HepG2 (cell line): Measurements from ENCODE around the gene PNPLA2. TPM values are rescaled to one million over a fixed set of nuclear protein-coding genes. Genes with fewer than 3 reads are reported as not detected.

Source experiments
- BCL6 ChIP-seq: IDR thresholded peaks from 2 replicates; pipeline ENCODE4 v1.6.1; 2016; ENCODE audit warnings: missing genetic modification reagents, missing compliant biosample characterization
- FOXJ3 ChIP-seq: sonication (generic); formaldehyde crosslinking; IDR thresholded peaks from 2 replicates; pipeline ENCODE4 v1.4.0; 2020; ENCODE audit warnings: missing genetic modification reagents, mild to moderate bottlenecking, borderline replicate concordance
- FOXM1 ChIP-seq: sonication (generic); formaldehyde crosslinking; IDR thresholded peaks from 2 replicates; pipeline ENCODE4 v1.5.0; 2020; ENCODE audit warnings: missing genetic modification reagents
- GABPB1 ChIP-seq: IDR thresholded peaks from 2 replicates; pipeline ENCODE4 v1.6.1; 2016; ENCODE audit warnings: mild to moderate bottlenecking, missing genetic modification reagents, moderate library complexity, missing compliant biosample characterization
- GATAD2A ChIP-seq: IDR thresholded peaks from 2 replicates; pipeline ENCODE4 v1.6.1; 2016
- GPN1 ChIP-seq: sonication (generic); formaldehyde crosslinking; IDR thresholded peaks from 2 replicates; pipeline ENCODE4 v1.5.1; 2020; ENCODE audit warnings: missing genetic modification reagents, borderline replicate concordance
- HDAC1 ChIP-seq: sonication (generic); formaldehyde crosslinking; IDR thresholded peaks from 2 replicates; pipeline ENCODE4 v1.5.1; 2020; ENCODE audit warnings: mild to moderate bottlenecking, missing genetic modification reagents
- HDAC2 ChIP-seq: sonication (generic); formaldehyde crosslinking; IDR thresholded peaks from 2 replicates; pipeline ENCODE4 v1.4.0; 2020; ENCODE audit warnings: missing genetic modification reagents
- NR3C1 ChIP-seq: sonication (generic); formaldehyde crosslinking; IDR thresholded peaks from 2 replicates; pipeline ENCODE4 v1.4.0; 2020; ENCODE audit warnings: missing genetic modification reagents
- POLR2G ChIP-seq: fragments of 200-400 bp; formaldehyde crosslinking; IDR thresholded peaks from 2 replicates; pipeline ENCODE4 v1.6.1; 2018; ENCODE audit warnings: mild to moderate bottlenecking, low read depth, low read length, moderate library complexity
- SETDB1 ChIP-seq: sonication (generic); formaldehyde crosslinking; IDR thresholded peaks from 2 replicates; pipeline ENCODE4 v1.5.1; 2020; ENCODE audit warnings: missing genetic modification reagents, mild to moderate bottlenecking, borderline replicate concordance
- STAG1 ChIP-seq: sonication (generic); formaldehyde crosslinking; IDR thresholded peaks from 2 replicates; pipeline ENCODE4 v1.4.0; 2020; ENCODE audit warnings: missing genetic modification reagents
- ZNF451 ChIP-seq: sonication (generic); formaldehyde crosslinking; IDR thresholded peaks from 2 replicates; pipeline ENCODE4 v1.5.0; 2020; ENCODE audit warnings: mild to moderate bottlenecking, missing genetic modification reagents
- ZNF746 ChIP-seq: sonication (generic); formaldehyde crosslinking; IDR thresholded peaks from 2 replicates; pipeline ENCODE4 v1.8.0; 2022; ENCODE audit warnings: mild to moderate bottlenecking, missing genetic modification reagents
- polyA plus RNA-seq, 8 experiments: library from polyadenylated mRNA; depleted of rRNA in 3 of 8; stranded (reverse) in 7 of 8; unstranded in 1 of 8; fragments of >200 nt; fragmentation: Illumina TruSeq in 4 of 8; extraction: Trizol in 4 of 8; gene quantifications; 2 replicates each; pipeline versions ENCODE4 v1.2.1 to v1.2.3, GENCODE V29; 2011 to 2016; ENCODE audit warnings: low read depth in 4 of 8, missing spikeins in 1 of 8, mixed read lengths in 1 of 8; ENCODE audit not compliant: insufficient read depth in 1 of 8
- total RNA-seq, 5 experiments: library from RNA; depleted of rRNA; stranded (reverse); fragments of >200 nt; fragmentation: Illumina TruSeq; extraction: Trizol; gene quantifications; 2 replicates each; pipeline ENCODE4 v1.2.3, GENCODE V29; 2016; ENCODE audit warnings: low read depth in 1 of 5
- TF ChIP-seq, protein P1 (sequence below): sonication (generic); formaldehyde crosslinking; IDR thresholded peaks from 2 replicates; pipeline ENCODE4 v1.4.0; 2020; ENCODE audit warnings: missing genetic modification reagents
- TF ChIP-seq, protein P2 (sequence below): sonication (generic); formaldehyde crosslinking; IDR thresholded peaks from 2 replicates; pipeline ENCODE4 v1.5.1; 2020; ENCODE audit warnings: mild to moderate bottlenecking, moderate library complexity, missing genetic modification reagents
- TF ChIP-seq, protein P3 (sequence below): sonication (generic); formaldehyde crosslinking; IDR thresholded peaks from 2 replicates; pipeline ENCODE4 v1.8.1; 2023; ENCODE audit warnings: mild to moderate bottlenecking, missing genetic modification reagents
- TF ChIP-seq, protein P4 (sequence below): sonication (generic); formaldehyde crosslinking; IDR thresholded peaks from 2 replicates; pipeline ENCODE4 v1.4.0; 2020; ENCODE audit warnings: mild to moderate bottlenecking, missing genetic modification reagents
- TF ChIP-seq, protein P5 (sequence below): IDR thresholded peaks from 2 replicates; pipeline ENCODE4 v1.6.1; 2012; ENCODE audit warnings: inconsistent platforms
- TF ChIP-seq, protein P6 (sequence below): sonication (generic); formaldehyde crosslinking; IDR thresholded peaks from 2 replicates; pipeline ENCODE4 v1.4.0; 2020; ENCODE audit warnings: missing genetic modification reagents

The PNPLA2 gene
- total and polyA plus RNA-seq, 2 of the 13 experiments (the other 11 are each of a cell fraction or from before 2014, with no cell fraction given), result 10.5 to 43.2 TPM

DNA sequence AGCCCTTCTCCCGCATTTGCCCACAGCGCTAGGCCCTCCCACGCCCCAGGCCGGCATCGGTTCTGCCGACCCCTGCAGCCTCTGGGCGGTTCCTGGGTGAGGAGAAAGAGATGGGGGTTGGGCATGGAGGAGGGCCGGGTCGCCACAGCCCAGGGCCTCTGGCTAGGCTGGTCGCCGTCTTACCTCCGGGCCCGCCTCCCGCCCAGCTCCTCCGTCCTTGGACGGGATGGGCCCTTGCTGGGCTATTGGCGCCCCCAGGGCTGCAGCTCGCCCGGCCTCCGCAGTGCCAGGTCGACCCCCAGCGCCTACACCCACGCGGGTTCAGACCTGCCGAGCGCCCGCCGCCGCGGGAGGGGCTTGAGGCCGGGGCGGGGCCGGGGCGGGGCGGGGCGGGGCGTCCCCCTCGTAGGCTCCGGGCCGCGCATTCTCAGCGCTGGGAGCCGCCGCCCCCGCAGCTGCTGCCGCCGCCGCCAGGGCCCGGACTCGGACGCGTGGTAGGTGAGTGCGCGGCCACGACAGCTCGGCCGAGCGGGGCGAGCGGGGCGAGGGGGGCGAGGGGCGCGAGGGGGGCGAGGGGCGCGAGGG lies 13.9 kb downstream of the PNPLA2 start, which contains the start of gene CD151 (continued):
- no peak for TF ChIP-seq GPN1 (CRISPR knock-in tag)
- TF ChIP-seq, protein P1, sequence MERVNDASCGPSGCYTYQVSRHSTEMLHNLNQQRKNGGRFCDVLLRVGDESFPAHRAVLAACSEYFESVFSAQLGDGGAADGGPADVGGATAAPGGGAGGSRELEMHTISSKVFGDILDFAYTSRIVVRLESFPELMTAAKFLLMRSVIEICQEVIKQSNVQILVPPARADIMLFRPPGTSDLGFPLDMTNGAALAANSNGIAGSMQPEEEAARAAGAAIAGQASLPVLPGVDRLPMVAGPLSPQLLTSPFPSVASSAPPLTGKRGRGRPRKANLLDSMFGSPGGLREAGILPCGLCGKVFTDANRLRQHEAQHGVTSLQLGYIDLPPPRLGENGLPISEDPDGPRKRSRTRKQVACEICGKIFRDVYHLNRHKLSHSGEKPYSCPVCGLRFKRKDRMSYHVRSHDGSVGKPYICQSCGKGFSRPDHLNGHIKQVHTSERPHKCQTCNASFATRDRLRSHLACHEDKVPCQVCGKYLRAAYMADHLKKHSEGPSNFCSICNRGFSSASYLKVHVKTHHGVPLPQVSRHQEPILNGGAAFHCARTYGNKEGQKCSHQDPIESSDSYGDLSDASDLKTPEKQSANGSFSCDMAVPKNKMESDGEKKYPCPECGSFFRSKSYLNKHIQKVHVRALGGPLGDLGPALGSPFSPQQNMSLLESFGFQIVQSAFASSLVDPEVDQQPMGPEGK (CRISPR knock-in tag), result peak; percentile 62
- peak; percentile 15; the same call in 1 of the 2 replicates for TF ChIP-seq GABPB1 (CRISPR knock-in tag)
- TF ChIP-seq ZNF746 (CRISPR knock-in tag), result peak; percentile 66; the same call in 1 of the 2 replicates
- 0 out of 2 replicates have a peak, but pooled peaks have one; percentile 42 for TF ChIP-seq ZNF451 (CRISPR knock-in tag)
- TF ChIP-seq STAG1, result no peak
- no peak for TF ChIP-seq BCL6 (CRISPR knock-in tag)
- no peak for TF ChIP-seq FOXM1
- TF ChIP-seq GATAD2A (CRISPR knock-in tag), result no peak
- TF ChIP-seq, protein P2, sequence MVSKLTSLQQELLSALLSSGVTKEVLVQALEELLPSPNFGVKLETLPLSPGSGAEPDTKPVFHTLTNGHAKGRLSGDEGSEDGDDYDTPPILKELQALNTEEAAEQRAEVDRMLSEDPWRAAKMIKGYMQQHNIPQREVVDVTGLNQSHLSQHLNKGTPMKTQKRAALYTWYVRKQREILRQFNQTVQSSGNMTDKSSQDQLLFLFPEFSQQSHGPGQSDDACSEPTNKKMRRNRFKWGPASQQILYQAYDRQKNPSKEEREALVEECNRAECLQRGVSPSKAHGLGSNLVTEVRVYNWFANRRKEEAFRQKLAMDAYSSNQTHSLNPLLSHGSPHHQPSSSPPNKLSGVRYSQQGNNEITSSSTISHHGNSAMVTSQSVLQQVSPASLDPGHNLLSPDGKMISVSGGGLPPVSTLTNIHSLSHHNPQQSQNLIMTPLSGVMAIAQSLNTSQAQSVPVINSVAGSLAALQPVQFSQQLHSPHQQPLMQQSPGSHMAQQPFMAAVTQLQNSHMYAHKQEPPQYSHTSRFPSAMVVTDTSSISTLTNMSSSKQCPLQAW (CRISPR knock-in tag), result peak; percentile 47; the same call in 1 of the 2 replicates
- TF ChIP-seq, protein P3, sequence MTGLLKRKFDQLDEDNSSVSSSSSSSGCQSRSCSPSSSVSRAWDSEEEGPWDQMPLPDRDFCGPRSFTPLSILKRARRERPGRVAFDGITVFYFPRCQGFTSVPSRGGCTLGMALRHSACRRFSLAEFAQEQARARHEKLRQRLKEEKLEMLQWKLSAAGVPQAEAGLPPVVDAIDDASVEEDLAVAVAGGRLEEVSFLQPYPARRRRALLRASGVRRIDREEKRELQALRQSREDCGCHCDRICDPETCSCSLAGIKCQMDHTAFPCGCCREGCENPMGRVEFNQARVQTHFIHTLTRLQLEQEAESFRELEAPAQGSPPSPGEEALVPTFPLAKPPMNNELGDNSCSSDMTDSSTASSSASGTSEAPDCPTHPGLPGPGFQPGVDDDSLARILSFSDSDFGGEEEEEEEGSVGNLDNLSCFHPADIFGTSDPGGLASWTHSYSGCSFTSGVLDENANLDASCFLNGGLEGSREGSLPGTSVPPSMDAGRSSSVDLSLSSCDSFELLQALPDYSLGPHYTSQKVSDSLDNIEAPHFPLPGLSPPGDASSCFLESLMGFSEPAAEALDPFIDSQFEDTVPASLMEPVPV (CRISPR knock-in tag), result 0 out of 2 replicates have a peak, but pooled peaks have one; percentile 65
- TF ChIP-seq SETDB1 (CRISPR knock-in tag), result no peak
- TF ChIP-seq HDAC2, result no peak
- TF ChIP-seq, protein P4, sequence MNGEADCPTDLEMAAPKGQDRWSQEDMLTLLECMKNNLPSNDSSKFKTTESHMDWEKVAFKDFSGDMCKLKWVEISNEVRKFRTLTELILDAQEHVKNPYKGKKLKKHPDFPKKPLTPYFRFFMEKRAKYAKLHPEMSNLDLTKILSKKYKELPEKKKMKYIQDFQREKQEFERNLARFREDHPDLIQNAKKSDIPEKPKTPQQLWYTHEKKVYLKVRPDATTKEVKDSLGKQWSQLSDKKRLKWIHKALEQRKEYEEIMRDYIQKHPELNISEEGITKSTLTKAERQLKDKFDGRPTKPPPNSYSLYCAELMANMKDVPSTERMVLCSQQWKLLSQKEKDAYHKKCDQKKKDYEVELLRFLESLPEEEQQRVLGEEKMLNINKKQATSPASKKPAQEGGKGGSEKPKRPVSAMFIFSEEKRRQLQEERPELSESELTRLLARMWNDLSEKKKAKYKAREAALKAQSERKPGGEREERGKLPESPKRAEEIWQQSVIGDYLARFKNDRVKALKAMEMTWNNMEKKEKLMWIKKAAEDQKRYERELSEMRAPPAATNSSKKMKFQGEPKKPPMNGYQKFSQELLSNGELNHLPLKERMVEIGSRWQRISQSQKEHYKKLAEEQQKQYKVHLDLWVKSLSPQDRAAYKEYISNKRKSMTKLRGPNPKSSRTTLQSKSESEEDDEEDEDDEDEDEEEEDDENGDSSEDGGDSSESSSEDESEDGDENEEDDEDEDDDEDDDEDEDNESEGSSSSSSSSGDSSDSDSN (CRISPR knock-in tag), result peak; percentile 53; the same call in 1 of the 2 replicates
- TF ChIP-seq, protein P5, sequence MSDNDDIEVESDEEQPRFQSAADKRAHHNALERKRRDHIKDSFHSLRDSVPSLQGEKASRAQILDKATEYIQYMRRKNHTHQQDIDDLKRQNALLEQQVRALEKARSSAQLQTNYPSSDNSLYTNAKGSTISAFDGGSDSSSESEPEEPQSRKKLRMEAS, result peak; percentile 16
- peak; percentile 31 for TF ChIP-seq POLR2G
- no peak for TF ChIP-seq FOXJ3 (CRISPR knock-in tag)
- peak; percentile 13; the same call in 1 of the 2 replicates for TF ChIP-seq HDAC1 (CRISPR knock-in tag)
- TF ChIP-seq, protein P6, sequence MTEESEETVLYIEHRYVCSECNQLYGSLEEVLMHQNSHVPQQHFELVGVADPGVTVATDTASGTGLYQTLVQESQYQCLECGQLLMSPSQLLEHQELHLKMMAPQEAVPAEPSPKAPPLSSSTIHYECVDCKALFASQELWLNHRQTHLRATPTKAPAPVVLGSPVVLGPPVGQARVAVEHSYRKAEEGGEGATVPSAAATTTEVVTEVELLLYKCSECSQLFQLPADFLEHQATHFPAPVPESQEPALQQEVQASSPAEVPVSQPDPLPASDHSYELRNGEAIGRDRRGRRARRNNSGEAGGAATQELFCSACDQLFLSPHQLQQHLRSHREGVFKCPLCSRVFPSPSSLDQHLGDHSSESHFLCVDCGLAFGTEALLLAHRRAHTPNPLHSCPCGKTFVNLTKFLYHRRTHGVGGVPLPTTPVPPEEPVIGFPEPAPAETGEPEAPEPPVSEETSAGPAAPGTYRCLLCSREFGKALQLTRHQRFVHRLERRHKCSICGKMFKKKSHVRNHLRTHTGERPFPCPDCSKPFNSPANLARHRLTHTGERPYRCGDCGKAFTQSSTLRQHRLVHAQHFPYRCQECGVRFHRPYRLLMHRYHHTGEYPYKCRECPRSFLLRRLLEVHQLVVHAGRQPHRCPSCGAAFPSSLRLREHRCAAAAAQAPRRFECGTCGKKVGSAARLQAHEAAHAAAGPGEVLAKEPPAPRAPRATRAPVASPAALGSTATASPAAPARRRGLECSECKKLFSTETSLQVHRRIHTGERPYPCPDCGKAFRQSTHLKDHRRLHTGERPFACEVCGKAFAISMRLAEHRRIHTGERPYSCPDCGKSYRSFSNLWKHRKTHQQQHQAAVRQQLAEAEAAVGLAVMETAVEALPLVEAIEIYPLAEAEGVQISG, result no peak
- TF ChIP-seq NR3C1 (CRISPR knock-in tag), result no peak
